ENCODE results near the gene DHRS1.

DHRS1 gene

DNA sequence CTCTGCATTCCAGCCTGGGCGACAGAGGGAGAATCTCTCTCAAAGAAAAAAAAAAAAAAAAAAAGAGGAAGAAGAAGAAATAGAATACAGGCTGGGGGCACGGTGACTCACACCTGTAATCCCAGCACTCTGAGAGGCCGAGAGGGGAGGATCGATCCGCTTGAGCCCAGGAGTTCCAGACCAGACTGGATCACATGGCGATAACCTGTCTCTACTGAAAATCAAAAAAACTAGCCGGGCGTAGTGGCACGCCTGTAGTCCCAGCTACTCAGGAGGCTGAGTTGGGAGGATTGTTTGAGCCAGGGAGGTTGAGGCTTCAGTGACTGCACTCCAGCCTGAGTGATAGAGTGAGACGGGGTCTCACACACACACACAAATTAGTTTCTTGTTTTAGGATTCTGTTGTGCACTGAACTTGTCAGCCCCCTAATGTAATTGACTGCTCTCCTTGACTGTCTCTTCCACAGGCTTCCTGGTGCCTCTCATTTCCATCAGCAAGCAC lies 56.2 kb downstream of the DHRS1 start:
- in situ Hi-C loops (cut with HindIII; ENCODE audit: low sequenced_read_pairs): no loop called here
- TF ChIP-seq, protein P1, sequence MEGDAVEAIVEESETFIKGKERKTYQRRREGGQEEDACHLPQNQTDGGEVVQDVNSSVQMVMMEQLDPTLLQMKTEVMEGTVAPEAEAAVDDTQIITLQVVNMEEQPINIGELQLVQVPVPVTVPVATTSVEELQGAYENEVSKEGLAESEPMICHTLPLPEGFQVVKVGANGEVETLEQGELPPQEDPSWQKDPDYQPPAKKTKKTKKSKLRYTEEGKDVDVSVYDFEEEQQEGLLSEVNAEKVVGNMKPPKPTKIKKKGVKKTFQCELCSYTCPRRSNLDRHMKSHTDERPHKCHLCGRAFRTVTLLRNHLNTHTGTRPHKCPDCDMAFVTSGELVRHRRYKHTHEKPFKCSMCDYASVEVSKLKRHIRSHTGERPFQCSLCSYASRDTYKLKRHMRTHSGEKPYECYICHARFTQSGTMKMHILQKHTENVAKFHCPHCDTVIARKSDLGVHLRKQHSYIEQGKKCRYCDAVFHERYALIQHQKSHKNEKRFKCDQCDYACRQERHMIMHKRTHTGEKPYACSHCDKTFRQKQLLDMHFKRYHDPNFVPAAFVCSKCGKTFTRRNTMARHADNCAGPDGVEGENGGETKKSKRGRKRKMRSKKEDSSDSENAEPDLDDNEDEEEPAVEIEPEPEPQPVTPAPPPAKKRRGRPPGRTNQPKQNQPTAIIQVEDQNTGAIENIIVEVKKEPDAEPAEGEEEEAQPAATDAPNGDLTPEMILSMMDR (IDR thresholded peaks at IDR 0.05; ENCODE audit: low read depth, low read length): no peak
- H3K4me3 ChIP-seq (ENCODE audit: low read depth, low read length): peak overlapping the region; percentile 90
- DNase-seq (ENCODE audit: low read depth, low spot score): no peak

GRCh38 chr14:24241829-24242443 lies 57.6 kb downstream of the DHRS1 start:
- peak overlapping the region; percentile 90 for H3K4me3 ChIP-seq (ENCODE audit: low read depth, low read length)
- in situ Hi-C loops (cut with HindIII; ENCODE audit: low sequenced_read_pairs): no loop called here
- TF ChIP-seq, protein P1 (IDR thresholded peaks at IDR 0.05; ENCODE audit: low read depth, low read length): peak; percentile 44
- peak; percentile 95 for DNase-seq (ENCODE audit: low read depth, low spot score)
